ENCODE results near the gene SDCCAG8.

DNA sequence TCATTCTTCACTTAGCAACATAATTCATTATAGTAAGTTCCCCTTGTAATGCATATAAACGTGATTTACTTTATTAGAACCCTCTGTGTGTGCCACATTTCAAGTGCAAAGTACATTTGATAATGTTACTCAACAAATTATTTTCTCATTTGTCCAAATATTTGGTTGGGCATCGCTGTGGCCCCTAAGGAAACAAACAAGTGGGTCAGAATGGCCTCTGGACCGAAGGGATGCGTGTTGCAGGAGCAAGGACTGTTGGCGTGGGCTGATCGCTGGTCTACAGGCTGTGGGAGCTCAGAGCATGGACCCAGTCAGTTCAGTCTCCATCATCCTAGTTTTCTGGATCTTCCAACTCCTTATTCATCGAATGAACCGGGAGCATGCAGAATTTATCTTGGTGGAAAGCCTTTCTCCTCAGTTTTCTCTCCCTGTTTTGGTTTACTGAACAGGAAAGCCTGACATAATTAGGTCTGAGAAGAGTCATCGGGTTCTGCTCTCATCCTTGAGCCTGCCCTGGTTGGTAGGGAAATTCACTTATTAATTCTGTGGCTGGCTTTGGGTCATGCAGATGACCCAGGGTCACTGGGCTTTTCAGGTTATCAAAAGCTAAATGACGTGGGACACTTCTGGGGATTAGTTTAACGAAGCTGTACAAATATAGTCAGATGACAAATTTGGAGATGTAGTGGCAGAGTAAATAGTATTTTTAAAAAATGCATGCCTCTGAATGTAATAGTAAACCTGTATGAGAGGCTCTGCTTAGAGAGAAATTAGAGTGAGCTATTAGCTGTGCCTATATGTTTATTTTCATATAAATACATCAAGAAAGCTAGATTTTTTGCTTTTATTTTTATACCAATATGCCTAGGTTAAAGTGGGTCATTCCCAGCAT is 200.2 kb downstream of the SDCCAG8 start:
- no peak for TF ChIP-seq POLR2A (IDR thresholded peaks at IDR 0.05)
- TF ChIP-seq CTCF (IDR thresholded peaks at IDR 0.05) = no peak

Measured in suprapubic skin (tissue), 3 donors.